Neuronal stem cell (in vitro differentiated cells): ENCODE results near the gene MAOB.

Source experiments
- DNase-seq: peaks from one replicate; pipeline ENCODE4 v3.0.0-alpha.2; 2013; ENCODE audit warnings: low spot score
- H2AFZ ChIP-seq: one replicate; pipeline ENCODE4 v1.6.1; 2013; ENCODE audit warnings: mild to moderate bottlenecking, low read length, inconsistent platforms
- H2AK5ac ChIP-seq: 2 replicates; pipeline ENCODE4 v1.6.1; 2013; ENCODE audit warnings: low read depth, mild to moderate bottlenecking, inconsistent platforms, low read length, moderate library complexity, mixed read lengths
- H2BK120ac ChIP-seq: 2 replicates; pipeline ENCODE4 v1.6.1; 2013; ENCODE audit warnings: low read depth, mild to moderate bottlenecking, inconsistent platforms, low read length, moderate library complexity, mixed read lengths
- H2BK12ac ChIP-seq: one replicate; pipeline ENCODE4 v1.6.1; 2013; ENCODE audit warnings: low read length, inconsistent platforms
- H2BK15ac ChIP-seq: 2 replicates; pipeline ENCODE4 v1.6.1; 2013; ENCODE audit warnings: mild to moderate bottlenecking, low read length, inconsistent platforms, mixed read lengths
- H2BK5ac ChIP-seq: one replicate; pipeline ENCODE4 v1.6.1; 2013; ENCODE audit warnings: inconsistent platforms, mild to moderate bottlenecking, low read length, moderate library complexity
- H3K14ac ChIP-seq: one replicate; pipeline ENCODE4 v1.6.1; 2013; ENCODE audit warnings: low read length, inconsistent platforms
- H3K18ac ChIP-seq: 2 replicates; pipeline ENCODE4 v1.6.1; 2013; ENCODE audit warnings: low read length, inconsistent platforms
- H3K23ac ChIP-seq: 2 replicates; pipeline ENCODE4 v1.6.1; 2013; ENCODE audit warnings: low read depth, mild to moderate bottlenecking, mixed read lengths, low read length, inconsistent platforms; ENCODE audit not compliant: poor library complexity
- H3K27ac ChIP-seq: replicated peaks from 3 replicates; pipeline ENCODE4 v1.5.1; 2013; ENCODE audit warnings: low read length, inconsistent platforms
- H3K27me3 ChIP-seq, 3 experiments: 2 replicates each; pipeline ENCODE4 v1.6.1; 2013; ENCODE audit warnings: low read length in 3 of 3, mild to moderate bottlenecking in 2 of 3, inconsistent platforms in 1 of 3, low read depth in 1 of 3, mixed read lengths in 1 of 3, moderate library complexity in 1 of 3; ENCODE audit not compliant: control insufficient read depth in 3 of 3, insufficient read depth in 3 of 3
- H3K36me3 ChIP-seq, 2 donors: replicated peaks in 1 of 2; 2 replicates each; pipeline ENCODE4 v1.6.1; 2013; ENCODE audit warnings: low read length in 2 of 2; ENCODE audit not compliant: control insufficient read depth in 2 of 2, insufficient read depth in 2 of 2
- H3K4ac ChIP-seq: 2 replicates; pipeline ENCODE4 v1.6.1; 2013; ENCODE audit warnings: inconsistent platforms, mild to moderate bottlenecking, low read length, moderate library complexity
- H3K4me1 ChIP-seq, 2 donors: 1 replicate in 1 of 2; 2 replicates in 1 of 2; pipeline ENCODE4 v1.6.1; 2013; ENCODE audit warnings: low read length in 2 of 2, low read depth in 1 of 2; ENCODE audit not compliant: control insufficient read depth in 2 of 2, insufficient read depth in 1 of 2
- H3K4me2 ChIP-seq: one replicate; pipeline ENCODE4 v1.6.1; 2013; ENCODE audit warnings: mild to moderate bottlenecking, low read length, inconsistent platforms; ENCODE audit not compliant: insufficient read depth, poor library complexity, severe bottlenecking
- H3K4me3 ChIP-seq, 2 donors: 2 replicates each; pipeline ENCODE4 v1.5.1; 2013; ENCODE audit warnings: low read length in 2 of 2, mild to moderate bottlenecking in 2 of 2, inconsistent platforms in 1 of 2, moderate library complexity in 1 of 2
- H3K79me1 ChIP-seq: one replicate; pipeline ENCODE4 v1.6.1; 2013; ENCODE audit warnings: low read depth, mild to moderate bottlenecking, inconsistent platforms, low read length, moderate library complexity
- H3K9ac ChIP-seq: one replicate; pipeline ENCODE4 v1.6.1; 2013; ENCODE audit warnings: mild to moderate bottlenecking, low read depth, low read length, inconsistent platforms; ENCODE audit not compliant: poor library complexity
- H3K9me3 ChIP-seq, 2 donors: replicated peaks in 1 of 2; 2 replicates each; pipeline versions ENCODE3 to v1.6.1; 2013; ENCODE audit warnings: low read length in 2 of 2, mild to moderate bottlenecking in 2 of 2, inconsistent platforms in 1 of 2, low read depth in 1 of 2, mixed read lengths in 1 of 2, moderate library complexity in 1 of 2; ENCODE audit not compliant: control insufficient read depth in 2 of 2, insufficient read depth in 1 of 2
- H4K8ac ChIP-seq: one replicate; pipeline ENCODE4 v1.6.1; 2013; ENCODE audit warnings: low read depth, mild to moderate bottlenecking, inconsistent platforms, low read length, moderate library complexity
- H4K91ac ChIP-seq: one replicate; pipeline ENCODE4 v1.6.1; 2013; ENCODE audit warnings: low read length, low read depth, mild to moderate bottlenecking, inconsistent platforms; ENCODE audit not compliant: poor library complexity
- WGBS, 2 donors: extraction: QIAGEN DNeasy Blood & Tissue Kit; methylation state at CpG; one replicate each; pipeline ENCODE4 v1.1.7; 2013; ENCODE audit warnings: missing lambda C conversion rate in 2 of 2, mixed read lengths in 1 of 2; ENCODE audit not compliant: insufficient read length in 2 of 2, insufficient replicate concordance in 1 of 2; ENCODE audit errors: extremely low coverage in 2 of 2; 5-methylcytosine and 5-hydroxymethylcytosine counted together

Gene MAOB

GRCh38 chrX:43892336-43892870 is 10.2 kb upstream of the MAOB start:
- Histone ChIP-seq H3K4me2 (no peak overlapping the region), H3K4ac (no peak overlapping the region), H3K9me3 (no peaks in the 10 kb centered on the region), H3K27ac (no peak overlapping the region), H4K8ac (no peak overlapping the region), H2AK5ac (no peak overlapping the region), H2BK12ac (no peak overlapping the region), H3K4me3 (no peak overlapping the region), H3K36me3 (no peaks in the 10 kb centered on the region), H4K91ac (no peak overlapping the region), H3K14ac (no peak overlapping the region), H2AFZ (no peak overlapping the region), H3K4me1 (peaks cover 0 to 3% of the 10 kb centered on the region in 2 donors), H2BK15ac (no peak overlapping the region), H2BK120ac (no peak overlapping the region), H3K79me1 (no peaks in the 10 kb centered on the region), H3K23ac (no peak overlapping the region), H3K18ac (no peak overlapping the region), H2BK5ac (no peak overlapping the region), H3K27me3 (no peaks in the 10 kb centered on the region), H3K9ac (no peak overlapping the region)
- no peak for DNase-seq
- no CpG with 5 or more reads among the region's 1 CpG for WGBS, 2 donors

- Histone ChIP-seq H4K8ac (no peak overlapping the region), H3K18ac (no peak overlapping the region), H2BK12ac (no peak overlapping the region), H3K27ac (no peak overlapping the region), H3K14ac (no peak overlapping the region), H2BK15ac (no peak overlapping the region), H2BK120ac (no peak overlapping the region), H3K4me1 (peaks cover 0 to 2% of the 10 kb centered on the region in 2 donors), H2AK5ac (no peak overlapping the region), H3K9ac (no peak overlapping the region), H3K27me3 (peaks cover 0 to 17% (median 2%) of the 10 kb centered on the region in 3 experiments), H3K23ac (no peak overlapping the region), H3K79me1 (no peaks in the 10 kb centered on the region), H3K36me3 (no peaks in the 10 kb centered on the region), H4K91ac (no peak overlapping the region), H2AFZ (no peak overlapping the region), H3K4me2 (no peak overlapping the region), H3K4me3 (no peak overlapping the region), H2BK5ac (no peak overlapping the region), H3K4ac (no peak overlapping the region), H3K9me3 (no peaks in the 10 kb centered on the region)
- no CpG with 5 or more reads among the region's 5 CpGs for WGBS, 2 donors
- DNase-seq, result no peak
Observed at GRCh38 chrX:43885617-43886016, 3.4 kb upstream of the MAOB start.

DNA sequence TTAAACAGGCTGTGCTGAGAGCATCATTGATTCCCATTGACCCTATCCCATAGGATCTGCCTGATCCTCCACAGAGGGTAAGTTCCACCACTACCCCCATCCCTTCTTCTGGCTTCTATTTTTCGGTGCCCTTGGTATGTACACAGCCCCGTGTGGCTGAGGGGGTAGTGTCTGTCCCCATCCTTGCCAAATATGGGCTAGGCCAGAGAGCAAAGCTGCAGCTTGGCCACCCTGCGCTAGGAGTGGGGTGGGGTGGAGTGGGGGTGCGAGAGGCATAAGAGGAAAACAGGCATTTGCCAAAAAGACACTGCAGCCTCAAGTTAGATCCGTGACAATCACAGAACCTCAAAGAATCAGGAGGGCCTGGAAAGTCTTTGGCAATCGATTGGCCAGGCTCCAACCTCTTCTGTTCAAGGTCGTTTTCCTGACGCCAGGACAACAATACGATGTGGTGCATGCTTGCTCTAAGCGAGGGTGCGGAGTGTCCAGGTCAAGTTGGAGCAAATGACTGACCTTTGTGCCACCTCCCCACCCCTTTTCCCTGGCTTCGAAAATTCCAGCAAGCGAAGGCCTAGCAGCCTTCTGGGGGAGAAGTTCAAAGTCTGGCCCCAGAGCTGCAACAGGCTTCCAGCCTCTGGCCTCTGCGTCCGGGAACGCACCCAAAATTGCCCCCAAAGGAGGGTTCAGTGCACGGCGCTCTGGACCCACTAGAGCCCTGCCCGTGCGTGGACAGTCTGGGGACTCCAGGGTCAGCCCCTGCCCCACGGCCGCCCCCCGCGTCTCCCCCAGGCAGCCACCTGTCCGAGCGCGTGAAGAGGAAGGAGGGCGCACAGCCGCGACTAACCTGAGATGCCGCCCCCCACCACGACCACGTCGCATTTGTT is 598 bp downstream of the MAOB start:
- Histone ChIP-seq H3K4me1 (no peaks in the 10 kb centered on the region), H3K14ac (peak overlapping the region; percentile 38), H3K4me2 (peak overlapping the region; percentile 54), H2BK12ac (no peak overlapping the region), H4K8ac (no peak overlapping the region), H3K4ac (no peak overlapping the region), H3K4me3 (peak overlapping the region in 1 of 2 donors; percentile 70), H3K27me3 (peaks cover 0 to 21% (median 2%) of the 10 kb centered on the region in 3 experiments), H3K9me3 (no peaks in the 10 kb centered on the region), H2BK5ac (no peak overlapping the region), H3K27ac (no peak overlapping the region), H2BK15ac (peak overlapping the region; percentile 58), H2BK120ac (no peak overlapping the region), H3K23ac (no peak overlapping the region), H3K36me3 (no peaks in the 10 kb centered on the region), H2AFZ (no peak overlapping the region), H3K9ac (no peak overlapping the region), H4K91ac (no peak overlapping the region), H3K18ac (peak overlapping the region; percentile 76), H3K79me1 (no peaks in the 10 kb centered on the region), H2AK5ac (no peak overlapping the region)
- WGBS, 2 donors, result no CpG with 5 or more reads among the region's 34 CpGs
- DNase-seq, result no peak

DNA sequence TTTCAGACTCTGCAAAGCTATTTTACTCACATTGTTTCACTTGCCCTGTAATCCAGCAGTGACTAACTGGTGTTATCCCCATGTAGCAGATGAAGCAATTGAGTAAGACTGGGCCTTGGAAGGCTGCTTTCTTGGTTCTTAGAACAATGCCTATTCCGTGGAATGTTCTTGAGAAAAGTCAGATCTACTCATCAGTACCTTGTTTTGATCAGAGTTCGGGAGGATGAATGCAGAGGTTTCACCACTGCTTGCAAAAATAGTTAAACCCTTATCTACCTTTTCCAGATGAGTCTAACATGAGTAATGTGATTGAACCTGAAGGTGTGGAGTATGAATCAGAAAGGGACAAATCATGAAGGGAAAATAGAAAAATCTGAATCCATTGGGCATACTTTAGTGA is 1.8 kb downstream of the MAOB start:
- no peak overlapping the region for H2BK120ac ChIP-seq
- no peak overlapping the region for H2BK12ac ChIP-seq
- WGBS, 2 donors, result no CpG with 5 or more reads among the region's 2 CpGs
- no peak overlapping the region for H3K9ac ChIP-seq
- H2BK5ac ChIP-seq, result no peak overlapping the region
- no peak overlapping the region for H3K4me2 ChIP-seq
- no peak overlapping the region for H4K91ac ChIP-seq
- H2AFZ ChIP-seq, result no peak overlapping the region
- no peaks in the 10 kb centered on the region for H3K79me1 ChIP-seq
- H3K27ac ChIP-seq, result no peak overlapping the region
- no peak overlapping the region for H4K8ac ChIP-seq
- DNase-seq, result no peak
- no peak overlapping the region for H3K23ac ChIP-seq
- H3K36me3 ChIP-seq, result no peaks in the 10 kb centered on the region
- H2BK15ac ChIP-seq, result no peak overlapping the region
- no peaks in the 10 kb centered on the region for H3K9me3 ChIP-seq
- H3K18ac ChIP-seq, result no peak overlapping the region
- H3K27me3 ChIP-seq, result peaks cover 0 to 21% (median 2%) of the 10 kb centered on the region in 3 experiments
- no peak overlapping the region for H3K14ac ChIP-seq
- no peak overlapping the region for H3K4me3 ChIP-seq
- no peak overlapping the region for H2AK5ac ChIP-seq
- H3K4ac ChIP-seq, result no peak overlapping the region
- H3K4me1 ChIP-seq, result no peaks in the 10 kb centered on the region
